Erythroblast (primary cell): ENCODE measurements around the gene ETV3.
"Not testable (repeated sequence)": the region's sequence is repeated elsewhere in the genome, so short reads cannot be mapped to it uniquely, and the experiment has no call there.

Experiments
- DNase-seq, 2 experiments: peaks; one replicate each; lab custom pipeline; 2025; lab: John Stamatoyannopoulos, UW
- GATA1 ChIP-seq: IDR thresholded peaks from 2 replicates; pipeline ENCODE4 v1.6.1; 2011; ENCODE audit warnings: low read depth, mild to moderate bottlenecking, control low read depth, low read length, moderate library complexity
- POLR2A ChIP-seq: IDR thresholded peaks from 2 replicates; pipeline ENCODE4 v1.6.1; 2011; ENCODE audit warnings: mild to moderate bottlenecking, low read length

ETV3 gene

DNA sequence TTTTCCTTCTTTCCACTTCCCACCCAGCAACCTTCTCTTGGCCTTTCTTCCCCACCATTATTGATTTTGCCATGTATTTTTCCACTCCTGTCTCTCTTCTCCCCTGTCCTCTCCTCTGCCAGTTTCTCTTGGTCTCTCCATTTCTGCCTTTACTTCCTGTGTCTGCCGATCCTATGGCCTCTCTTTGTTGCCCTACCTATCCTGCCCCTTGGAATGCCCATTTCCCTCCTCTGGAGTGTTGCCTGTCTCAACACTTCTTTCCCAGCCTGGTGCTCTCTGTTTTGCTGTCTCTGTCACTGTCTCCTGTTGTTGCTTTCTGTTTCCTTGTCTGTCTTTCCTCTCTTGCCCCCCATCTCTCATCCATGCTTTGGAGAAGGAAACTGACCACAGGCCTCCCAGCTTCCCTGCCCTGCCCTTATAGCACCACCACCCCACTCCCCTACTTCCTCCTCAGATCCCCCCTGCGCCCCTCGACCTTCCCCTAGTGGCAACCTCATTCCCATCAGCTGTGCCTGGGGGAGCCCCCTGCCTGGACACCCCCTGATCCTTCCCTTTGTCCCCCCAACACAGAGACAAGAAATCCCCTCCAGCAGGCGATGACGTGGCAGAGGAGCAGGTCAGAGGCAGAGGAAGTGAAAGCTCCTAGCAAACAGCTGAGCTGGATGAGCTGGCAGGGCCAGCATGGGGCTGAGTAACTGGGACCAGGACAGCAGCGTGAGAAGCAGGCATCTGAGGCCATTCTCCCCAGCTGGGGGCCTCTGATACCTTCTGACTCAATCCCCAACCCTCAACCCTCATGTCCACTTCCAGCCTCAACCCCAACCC, 32.0 kb downstream of the ETV3 start:
- no peak for TF ChIP-seq GATA1
- TF ChIP-seq POLR2A = no peak
- DNase-seq = no peak

- no peak for DNase-seq
- TF ChIP-seq POLR2A (no peak), GATA1 (no peak)
These were observed 32.8 kb downstream of the ETV3 start for GRCh38 chr1:157105298-157105987.

- TF ChIP-seq GATA1 (no peak), POLR2A (no peak)
- DNase-seq = no peak
These were observed 33.4 kb downstream of the ETV3 start for GRCh38 chr1:157104598-157105293.

GRCh38 chr1:157103268-157103667, 34.9 kb downstream of the ETV3 start:
- DNase-seq = no peak
- TF ChIP-seq POLR2A (no peak), GATA1 (no peak)

DNA sequence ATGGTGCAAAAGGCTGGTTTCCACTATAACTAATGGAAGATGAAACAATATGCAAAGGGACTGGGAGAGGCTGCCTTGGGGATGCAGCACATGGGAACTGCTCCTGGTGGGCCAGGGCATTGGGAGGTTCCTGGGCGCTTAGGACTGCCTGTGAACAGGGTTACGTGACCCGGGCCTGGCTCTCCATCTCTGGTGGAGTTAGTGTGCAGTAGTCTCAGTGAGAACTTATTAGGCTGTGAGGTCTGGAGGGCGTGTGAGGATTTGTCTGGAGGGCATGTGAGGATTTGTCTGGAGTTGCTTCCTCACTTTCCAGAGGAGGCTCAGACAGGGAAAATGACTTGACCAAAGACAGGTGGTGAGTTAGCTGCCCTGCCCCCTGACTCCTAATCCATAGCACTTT, 37.0 kb downstream of the ETV3 start:
- TF ChIP-seq POLR2A (no peak), GATA1 (no peak)
- no peak for DNase-seq

- no peak for TF ChIP-seq GATA1
- no peak for TF ChIP-seq POLR2A
These were observed 38.6 kb downstream of the ETV3 start, which contains the start of gene ETV3L for GRCh38 chr1:157099633-157100009. ETV3L (minus strand) TSS chr1:157099808; CDS start chr1:157099523, 285 bp downstream.

DNA sequence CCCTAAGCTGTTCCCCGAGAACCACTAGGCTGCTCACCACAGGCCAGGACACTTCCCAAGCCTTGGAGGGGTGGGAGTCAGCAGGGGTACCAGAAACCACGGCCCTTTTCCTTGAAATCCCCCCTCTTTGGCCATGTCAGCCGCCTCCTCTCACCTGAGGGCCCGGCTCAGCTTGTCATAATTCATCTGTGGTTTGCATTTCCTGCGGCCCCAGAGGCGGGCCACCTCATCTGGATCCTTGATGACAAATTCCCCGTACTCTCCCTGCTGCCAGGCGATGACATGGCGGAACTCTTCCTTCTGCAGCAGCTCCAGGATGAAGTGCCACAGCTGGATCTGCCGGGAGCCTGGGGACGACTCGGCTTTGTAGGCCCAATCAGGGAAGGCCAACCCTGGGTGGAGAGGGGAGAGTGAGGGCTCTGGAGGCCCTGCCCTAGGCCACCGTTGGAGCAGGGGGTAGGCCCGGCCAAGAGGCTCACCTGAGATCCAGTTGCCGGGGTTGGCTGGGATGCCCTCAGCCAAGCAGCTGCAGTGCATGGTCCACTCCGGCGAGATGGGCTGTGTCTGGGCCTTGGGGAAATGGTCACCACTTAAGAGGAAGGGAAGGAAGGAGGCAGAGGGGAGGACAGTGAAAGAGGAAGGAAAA, 39.1 kb downstream of the ETV3 start:
- not testable (repeated sequence) for DNase-seq

More at GRCh38 chr1:157099633-157100009, 38.6 kb downstream of the ETV3 start, which contains the start of gene ETV3L:
- DNase-seq = no peak

DNA sequence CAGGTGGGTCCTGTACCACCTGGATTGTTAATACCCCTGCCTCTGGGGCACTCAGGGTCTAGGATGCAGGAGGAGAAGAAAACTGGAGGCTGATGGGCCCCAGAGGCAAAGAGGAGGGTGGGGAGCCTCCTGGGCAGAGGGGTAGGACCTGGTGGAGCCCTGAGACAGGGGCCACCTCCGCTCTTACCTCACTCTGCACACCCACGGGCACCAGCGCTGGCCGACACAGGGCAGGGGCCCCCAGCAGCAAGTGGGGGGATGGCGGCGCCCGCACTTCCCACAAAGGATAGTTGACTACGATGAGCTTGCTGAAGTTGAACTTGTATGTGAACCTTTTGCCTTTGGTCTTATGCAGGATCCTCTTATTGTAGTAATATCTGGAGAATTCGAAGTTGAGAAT, 39.7 kb downstream of the ETV3 start:
- DNase-seq = no peak
- no peak for TF ChIP-seq POLR2A
- TF ChIP-seq GATA1 = no peak

DNA sequence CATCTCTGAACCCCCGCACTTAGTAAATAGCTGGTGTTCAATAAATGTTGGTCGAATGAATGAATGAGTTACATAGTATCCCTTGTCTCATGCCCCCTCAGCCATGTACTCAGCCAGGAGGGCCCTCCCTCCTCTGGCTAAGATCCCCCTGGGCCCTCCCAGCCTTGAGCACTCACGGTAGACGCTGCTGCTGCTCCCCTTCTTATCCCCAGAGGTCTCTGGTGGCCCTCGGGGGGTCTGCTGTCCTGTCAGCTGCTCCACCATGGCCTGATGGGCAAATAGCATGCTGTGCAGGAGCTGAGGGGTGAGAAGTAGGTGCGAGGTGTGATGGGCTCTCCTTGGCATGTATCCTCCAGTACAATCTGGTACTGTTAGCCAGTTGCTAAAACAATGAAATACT, 40.5 kb downstream of the ETV3 start:
- no peak for TF ChIP-seq GATA1
- no peak for DNase-seq

- no peak for DNase-seq
- TF ChIP-seq POLR2A (no peak), GATA1 (no peak)
These were observed 41.3 kb downstream of the ETV3 start for GRCh38 chr1:157096881-157097280.

DNA sequence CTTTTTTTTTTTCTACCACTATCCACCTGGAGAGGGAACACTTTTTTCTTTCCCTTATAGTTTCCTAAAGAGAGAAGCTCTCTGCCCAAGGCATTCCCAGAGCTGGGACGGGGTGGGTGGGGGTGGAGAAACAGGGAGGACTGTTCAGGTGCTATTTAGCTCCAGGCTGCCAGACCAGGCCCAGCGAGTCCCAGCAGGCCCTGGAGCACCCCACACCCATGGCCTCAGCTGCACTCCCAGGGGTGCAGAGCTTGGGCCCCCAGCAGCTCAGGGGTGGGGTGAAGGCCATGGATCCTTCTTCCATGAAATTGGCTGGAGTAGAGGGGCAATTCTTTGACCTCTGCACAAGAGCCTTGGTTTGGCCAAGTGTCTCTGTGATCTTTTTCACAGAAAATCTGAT, 42.6 kb downstream of the ETV3 start:
- TF ChIP-seq POLR2A = no peak
- no peak for TF ChIP-seq GATA1
- DNase-seq = no peak

GRCh38 chr1:157095091-157095490, 43.1 kb downstream of the ETV3 start:
- TF ChIP-seq GATA1 = no peak
- DNase-seq = no peak

DNA sequence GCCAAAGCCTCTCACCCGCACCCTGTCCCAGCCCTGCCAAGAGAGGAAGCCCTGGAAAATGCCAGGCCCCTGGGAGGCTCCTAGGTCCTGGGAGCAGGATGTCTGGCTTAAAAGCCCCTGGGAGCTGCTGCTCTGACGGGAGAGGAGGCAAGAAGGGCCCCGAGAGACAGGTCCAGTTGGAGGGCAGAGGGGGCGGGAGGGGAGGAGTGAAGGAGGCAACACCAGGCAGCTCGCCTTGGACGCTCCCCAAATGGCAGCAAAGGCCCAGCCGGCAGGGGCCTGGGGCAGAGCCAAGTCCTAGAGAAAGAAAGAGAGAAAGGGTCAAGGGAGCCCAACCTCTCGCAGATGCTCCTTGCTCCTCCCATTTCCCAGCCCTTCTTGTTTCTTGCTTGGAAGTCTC, 45.4 kb downstream of the ETV3 start:
- TF ChIP-seq GATA1 = no peak
- TF ChIP-seq POLR2A = no peak

More for the DNA sequence above, 45.4 kb downstream of the ETV3 start:
- no peak for DNase-seq
